Lower lobe of right lung (tissue), 2 donors: ENCODE results near the gene GPC4. TPM values are rescaled to one million over a fixed set of nuclear protein-coding genes. Genes with fewer than 3 reads are reported as not detected.

Source experiments
- ATAC-seq, 2 donors: fragments of 200-7000 bp; cut with Tn5 transposase; one replicate each; pipeline ENCODE4 v1.9.1; 2020 to 2022; ENCODE audit warnings: mild to moderate bottlenecking in 2 of 2, moderate library complexity in 2 of 2
- DNase-seq: peaks from one replicate; pipeline ENCODE4 v3.0.0-alpha.2; 2020
- H3K27ac ChIP-seq: fragments of 200-600 bp; one replicate; pipeline ENCODE4 v1.8.0; 2022
- H3K27me3 ChIP-seq: fragments of 200-600 bp; one replicate; pipeline ENCODE4 v1.8.0; 2022; ENCODE audit warnings: low read depth
- H3K36me3 ChIP-seq: fragments of 200-600 bp; one replicate; pipeline ENCODE4 v1.8.0; 2022; ENCODE audit warnings: mild to moderate bottlenecking
- H3K4me1 ChIP-seq: fragments of 200-600 bp; one replicate; pipeline ENCODE4 v1.8.0; 2022
- H3K4me3 ChIP-seq: fragments of 200-600 bp; one replicate; pipeline ENCODE4 v1.8.0; 2022; ENCODE audit warnings: mild to moderate bottlenecking
- H3K9me3 ChIP-seq: fragments of 200-600 bp; one replicate; pipeline ENCODE4 v1.8.0; 2022
- CTCF ChIP-seq: fragments of 200-600 bp; IDR thresholded peaks from one replicate; pipeline ENCODE4 v1.8.0; 2022; ENCODE audit warnings: antibody characterized with exemption, mild to moderate bottlenecking
- intact Hi-C: fragments of 100-400 bp; cut with DNase I; formaldehyde crosslinking; loops from one replicate; pipeline ENCODE4 v1.11.0; 2022
- total RNA-seq: library from RNA; stranded (reverse); fragmentation: NEBNext Ultra II Directional; extraction: Animal tissue kit (Norgen Biotek cat#: 25700); gene quantifications from one replicate; pipeline ENCODE4 v1.2.1, GENCODE V29; 2021
- donor health status: DM: no; HTN: yes; CAD: no; lungs with severe emphysema.

Gene GPC4
- total RNA-seq, 1 donor from 2014 or later: 41.9 TPM

GRCh38 chrX:133410550-133410949 is 4.7 kb downstream of the GPC4 start:
- intact Hi-C loops: no loop called here

GRCh38 chrX:133405498-133406185 is 9.6 kb downstream of the GPC4 start:
- Histone ChIP-seq H3K36me3 (no peaks in the 10 kb centered on the region), H3K4me1 (no peaks in the 10 kb centered on the region), H3K27me3 (no peaks in the 10 kb centered on the region), H3K27ac (no peak overlapping the region), H3K4me3 (no peak overlapping the region), H3K9me3 (no peaks in the 10 kb centered on the region)
- no peak for TF ChIP-seq CTCF
- DNase-seq: no peak
- intact Hi-C loops: no loop called here
- ATAC-seq: no peak

More at GRCh38 chrX:133410550-133410949, 4.7 kb downstream of the GPC4 start:
- no peak overlapping the region for H3K4me3 ChIP-seq
- DNase-seq: no peak
- ATAC-seq: no peak
- no peak for TF ChIP-seq CTCF
- H3K4me1 ChIP-seq: no peaks in the 10 kb centered on the region
- H3K27ac ChIP-seq: no peak overlapping the region
- H3K9me3 ChIP-seq: no peaks in the 10 kb centered on the region
- no peaks in the 10 kb centered on the region for H3K27me3 ChIP-seq
- H3K36me3 ChIP-seq: no peaks in the 10 kb centered on the region

- intact Hi-C loops: no loop called here
- no peak for DNase-seq
- no peak overlapping the region for H3K4me3 ChIP-seq
These were observed 11.3 kb downstream of the GPC4 start for GRCh38 chrX:133403984-133404383.

GRCh38 chrX:133402830-133403625 is 12.3 kb downstream of the GPC4 start:
- no peaks in the 10 kb centered on the region for H3K27me3 ChIP-seq
- no peaks in the 10 kb centered on the region for H3K4me1 ChIP-seq
- H3K36me3 ChIP-seq: no peaks in the 10 kb centered on the region
- H3K27ac ChIP-seq: no peak overlapping the region
- intact Hi-C loops: no loop called here
- no peaks in the 10 kb centered on the region for H3K9me3 ChIP-seq
- no peak for TF ChIP-seq CTCF
- no peak for ATAC-seq
- no peak for DNase-seq
- H3K4me3 ChIP-seq: no peak overlapping the region

More at GRCh38 chrX:133403984-133404383, 11.3 kb downstream of the GPC4 start:
- no peaks in the 10 kb centered on the region for H3K4me1 ChIP-seq
- H3K9me3 ChIP-seq: no peaks in the 10 kb centered on the region
- H3K27me3 ChIP-seq: no peaks in the 10 kb centered on the region
- H3K36me3 ChIP-seq: no peaks in the 10 kb centered on the region
- no peak for ATAC-seq
- no peak for TF ChIP-seq CTCF
- no peak overlapping the region for H3K27ac ChIP-seq

- intact Hi-C loops: no loop called here
- Histone ChIP-seq H3K4me1 (no peaks in the 10 kb centered on the region), H3K27ac (no peak overlapping the region), H3K36me3 (no peaks in the 10 kb centered on the region), H3K4me3 (no peak overlapping the region), H3K27me3 (no peaks in the 10 kb centered on the region), H3K9me3 (no peaks in the 10 kb centered on the region)
- DNase-seq: no peak
- no peak for ATAC-seq
- TF ChIP-seq CTCF: no peak
These were observed 13.2 kb downstream of the GPC4 start for GRCh38 chrX:133402042-133402453.
